H1 (cell line): ENCODE measurements around the gene ELMO1. TPM values are rescaled to one million over a fixed set of nuclear protein-coding genes. Genes with fewer than 3 reads are reported as not detected.

Experiments used
- ASH2L ChIP-seq: fragments of 200-600, 300-600 bp; sonication (generic); IDR thresholded peaks from one replicate; pipeline ENCODE4 v1.7.1; 2017; ENCODE audit warnings: low read length
- E2F6 ChIP-seq: IDR thresholded peaks from 2 replicates; pipeline ENCODE4 v1.6.1; 2012; ENCODE audit warnings: inconsistent platforms
- MAFK ChIP-seq: IDR thresholded peaks from 2 replicates; pipeline ENCODE4 v1.6.1; 2012; ENCODE audit warnings: low read depth, mild to moderate bottlenecking, improper control_type of control experiment, low read length
- MAX ChIP-seq: IDR thresholded peaks from 2 replicates; pipeline ENCODE4 v1.6.1; 2012; ENCODE audit warnings: inconsistent platforms
- SIRT6 ChIP-seq: IDR thresholded peaks from one replicate; pipeline ENCODE4 v1.7.1; 2012; ENCODE audit warnings: low read length, inconsistent platforms
- SP1 ChIP-seq: IDR thresholded peaks from 2 replicates; pipeline ENCODE4 v1.6.1; 2011; ENCODE audit warnings: low read depth, low read length
- polyA plus RNA-seq, 7 experiments: library from polyadenylated mRNA; depleted of rRNA in 3 of 7; stranded (reverse) in 5 of 7; unstranded in 2 of 7; fragments of >200 nt in 5 of 7; fragments of 200-250 nt in 2 of 7; gene quantifications; 1 replicate in 5 of 7; 2 replicates in 1 of 7; 4 replicates in 1 of 7; pipeline versions ENCODE4 v1.2.1 to v1.2.3, GENCODE V29; 2011 to 2013; ENCODE audit warnings: missing spikeins in 2 of 7, mixed read lengths in 2 of 7
- total RNA-seq: library from RNA; stranded (reverse); fragmentation: NEBNext Ultra II Directional; extraction: Animal tissue kit (Norgen Biotek cat#: 25700); gene quantifications from 2 replicates; pipeline ENCODE4 v1.2.1, GENCODE V29; 2021

Gene ELMO1
- total and polyA plus RNA-seq, 2 of the 8 experiments (the other 6 are each of a cell fraction or from before 2014, with no cell fraction given): 18.4 to 21.0 TPM

- no peak for TF ChIP-seq MAFK
- TF ChIP-seq SIRT6: no peak
- TF ChIP-seq SP1: no peak
- TF ChIP-seq ASH2L: no peak
- no peak for TF ChIP-seq E2F6
- TF ChIP-seq MAX: no peak
These were observed 320.2 kb downstream of the ELMO1 start (continued) for GRCh38 chr7:37128327-37129034.
